H1 (cell line): Measurements from ENCODE around the gene SNAP47. TPM values are rescaled to one million over a fixed set of nuclear protein-coding genes. Genes with fewer than 3 reads are reported as not detected.

ENCODE experiments used
- ASH2L ChIP-seq: fragments of 200-600, 300-600 bp; sonication (generic); IDR thresholded peaks from one replicate; pipeline ENCODE4 v1.7.1; 2017; ENCODE audit warnings: low read length
- HDAC6 ChIP-seq: IDR thresholded peaks from one replicate; pipeline ENCODE4 v1.7.1; 2012; ENCODE audit warnings: low read depth, mild to moderate bottlenecking, inconsistent platforms, low read length, moderate library complexity
- SIRT6 ChIP-seq: IDR thresholded peaks from one replicate; pipeline ENCODE4 v1.7.1; 2012; ENCODE audit warnings: low read length, inconsistent platforms
- TBP ChIP-seq: IDR thresholded peaks from 2 replicates; pipeline ENCODE4 v1.6.1; 2011; ENCODE audit warnings: low read depth, low read length, improper control_type of control experiment
- TCF12 ChIP-seq: IDR thresholded peaks from 2 replicates; pipeline ENCODE4 v1.6.1; 2011; ENCODE audit warnings: low read depth, mild to moderate bottlenecking, low read length
- polyA plus RNA-seq, 7 experiments: library from polyadenylated mRNA; depleted of rRNA in 3 of 7; stranded (reverse) in 5 of 7; unstranded in 2 of 7; fragments of >200 nt in 5 of 7; fragments of 200-250 nt in 2 of 7; gene quantifications; 1 replicate in 5 of 7; 2 replicates in 1 of 7; 4 replicates in 1 of 7; pipeline versions ENCODE4 v1.2.1 to v1.2.3, GENCODE V29; 2011 to 2013; ENCODE audit warnings: missing spikeins in 2 of 7, mixed read lengths in 2 of 7
- total RNA-seq: library from RNA; stranded (reverse); fragmentation: NEBNext Ultra II Directional; extraction: Animal tissue kit (Norgen Biotek cat#: 25700); gene quantifications from 2 replicates; pipeline ENCODE4 v1.2.1, GENCODE V29; 2021
- TF ChIP-seq, protein P1 (sequence below): fragments of 300-600 bp; sonication (generic); IDR thresholded peaks from 2 replicates; pipeline ENCODE4 v1.7.1; 2012; ENCODE audit warnings: low read length, moderate library complexity, mild to moderate bottlenecking, inconsistent platforms; ENCODE audit not compliant: insufficient replicate concordance
- TF ChIP-seq, protein P2 (sequence below), 3 experiments: IDR thresholded peaks; 1 replicate in 2 of 3; 2 replicates in 1 of 3; pipeline versions ENCODE4 v1.5.1 to v1.6.1; 2011; ENCODE audit warnings: low read length in 3 of 3, mild to moderate bottlenecking in 3 of 3, inconsistent platforms in 2 of 3, low read depth in 1 of 3, moderate library complexity in 1 of 3; ENCODE audit not compliant: insufficient read depth in 1 of 3; ENCODE audit errors: control extremely low read depth in 1 of 3
- TF ChIP-seq, protein P3 (sequence below): IDR thresholded peaks from 2 replicates; pipeline ENCODE4 v1.6.1; 2011; ENCODE audit warnings: low read length, improper control_type of control experiment

Gene SNAP47
- total and polyA plus RNA-seq, 2 of the 8 experiments (the other 6 are each of a cell fraction or from before 2014, with no cell fraction given), result 37.6 to 42.2 TPM

DNA sequence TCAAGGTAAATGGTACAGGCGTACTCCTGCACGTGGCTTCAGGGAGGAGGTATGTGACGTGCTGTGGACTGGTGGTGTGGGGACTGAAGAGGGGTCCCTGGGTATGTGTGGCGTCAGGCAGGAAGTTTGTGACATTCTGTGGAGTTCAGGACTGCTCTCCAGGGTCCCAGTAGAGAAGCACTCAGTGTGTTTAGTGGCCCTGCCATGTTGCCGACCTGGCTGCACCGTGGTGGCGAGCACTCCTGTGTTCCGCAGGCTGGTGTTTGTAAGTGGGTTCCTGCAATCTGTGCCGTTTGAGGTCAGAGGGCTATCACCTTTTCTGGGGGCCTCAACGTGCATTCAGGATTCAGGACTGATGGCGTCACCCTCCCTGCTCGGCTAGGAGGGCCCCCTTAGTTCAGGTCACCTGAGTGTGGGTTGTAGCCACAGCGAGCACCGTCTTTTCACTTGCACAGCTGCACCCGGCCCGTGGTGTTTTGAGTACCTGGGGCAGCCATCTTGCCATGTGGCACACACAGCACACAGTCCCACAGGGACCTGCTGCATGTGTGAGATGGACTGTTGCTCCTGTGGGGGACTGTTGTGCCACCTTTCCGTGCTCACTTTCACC lies 26.5 kb downstream of the SNAP47 start (continued):
- TF ChIP-seq, protein P1, sequence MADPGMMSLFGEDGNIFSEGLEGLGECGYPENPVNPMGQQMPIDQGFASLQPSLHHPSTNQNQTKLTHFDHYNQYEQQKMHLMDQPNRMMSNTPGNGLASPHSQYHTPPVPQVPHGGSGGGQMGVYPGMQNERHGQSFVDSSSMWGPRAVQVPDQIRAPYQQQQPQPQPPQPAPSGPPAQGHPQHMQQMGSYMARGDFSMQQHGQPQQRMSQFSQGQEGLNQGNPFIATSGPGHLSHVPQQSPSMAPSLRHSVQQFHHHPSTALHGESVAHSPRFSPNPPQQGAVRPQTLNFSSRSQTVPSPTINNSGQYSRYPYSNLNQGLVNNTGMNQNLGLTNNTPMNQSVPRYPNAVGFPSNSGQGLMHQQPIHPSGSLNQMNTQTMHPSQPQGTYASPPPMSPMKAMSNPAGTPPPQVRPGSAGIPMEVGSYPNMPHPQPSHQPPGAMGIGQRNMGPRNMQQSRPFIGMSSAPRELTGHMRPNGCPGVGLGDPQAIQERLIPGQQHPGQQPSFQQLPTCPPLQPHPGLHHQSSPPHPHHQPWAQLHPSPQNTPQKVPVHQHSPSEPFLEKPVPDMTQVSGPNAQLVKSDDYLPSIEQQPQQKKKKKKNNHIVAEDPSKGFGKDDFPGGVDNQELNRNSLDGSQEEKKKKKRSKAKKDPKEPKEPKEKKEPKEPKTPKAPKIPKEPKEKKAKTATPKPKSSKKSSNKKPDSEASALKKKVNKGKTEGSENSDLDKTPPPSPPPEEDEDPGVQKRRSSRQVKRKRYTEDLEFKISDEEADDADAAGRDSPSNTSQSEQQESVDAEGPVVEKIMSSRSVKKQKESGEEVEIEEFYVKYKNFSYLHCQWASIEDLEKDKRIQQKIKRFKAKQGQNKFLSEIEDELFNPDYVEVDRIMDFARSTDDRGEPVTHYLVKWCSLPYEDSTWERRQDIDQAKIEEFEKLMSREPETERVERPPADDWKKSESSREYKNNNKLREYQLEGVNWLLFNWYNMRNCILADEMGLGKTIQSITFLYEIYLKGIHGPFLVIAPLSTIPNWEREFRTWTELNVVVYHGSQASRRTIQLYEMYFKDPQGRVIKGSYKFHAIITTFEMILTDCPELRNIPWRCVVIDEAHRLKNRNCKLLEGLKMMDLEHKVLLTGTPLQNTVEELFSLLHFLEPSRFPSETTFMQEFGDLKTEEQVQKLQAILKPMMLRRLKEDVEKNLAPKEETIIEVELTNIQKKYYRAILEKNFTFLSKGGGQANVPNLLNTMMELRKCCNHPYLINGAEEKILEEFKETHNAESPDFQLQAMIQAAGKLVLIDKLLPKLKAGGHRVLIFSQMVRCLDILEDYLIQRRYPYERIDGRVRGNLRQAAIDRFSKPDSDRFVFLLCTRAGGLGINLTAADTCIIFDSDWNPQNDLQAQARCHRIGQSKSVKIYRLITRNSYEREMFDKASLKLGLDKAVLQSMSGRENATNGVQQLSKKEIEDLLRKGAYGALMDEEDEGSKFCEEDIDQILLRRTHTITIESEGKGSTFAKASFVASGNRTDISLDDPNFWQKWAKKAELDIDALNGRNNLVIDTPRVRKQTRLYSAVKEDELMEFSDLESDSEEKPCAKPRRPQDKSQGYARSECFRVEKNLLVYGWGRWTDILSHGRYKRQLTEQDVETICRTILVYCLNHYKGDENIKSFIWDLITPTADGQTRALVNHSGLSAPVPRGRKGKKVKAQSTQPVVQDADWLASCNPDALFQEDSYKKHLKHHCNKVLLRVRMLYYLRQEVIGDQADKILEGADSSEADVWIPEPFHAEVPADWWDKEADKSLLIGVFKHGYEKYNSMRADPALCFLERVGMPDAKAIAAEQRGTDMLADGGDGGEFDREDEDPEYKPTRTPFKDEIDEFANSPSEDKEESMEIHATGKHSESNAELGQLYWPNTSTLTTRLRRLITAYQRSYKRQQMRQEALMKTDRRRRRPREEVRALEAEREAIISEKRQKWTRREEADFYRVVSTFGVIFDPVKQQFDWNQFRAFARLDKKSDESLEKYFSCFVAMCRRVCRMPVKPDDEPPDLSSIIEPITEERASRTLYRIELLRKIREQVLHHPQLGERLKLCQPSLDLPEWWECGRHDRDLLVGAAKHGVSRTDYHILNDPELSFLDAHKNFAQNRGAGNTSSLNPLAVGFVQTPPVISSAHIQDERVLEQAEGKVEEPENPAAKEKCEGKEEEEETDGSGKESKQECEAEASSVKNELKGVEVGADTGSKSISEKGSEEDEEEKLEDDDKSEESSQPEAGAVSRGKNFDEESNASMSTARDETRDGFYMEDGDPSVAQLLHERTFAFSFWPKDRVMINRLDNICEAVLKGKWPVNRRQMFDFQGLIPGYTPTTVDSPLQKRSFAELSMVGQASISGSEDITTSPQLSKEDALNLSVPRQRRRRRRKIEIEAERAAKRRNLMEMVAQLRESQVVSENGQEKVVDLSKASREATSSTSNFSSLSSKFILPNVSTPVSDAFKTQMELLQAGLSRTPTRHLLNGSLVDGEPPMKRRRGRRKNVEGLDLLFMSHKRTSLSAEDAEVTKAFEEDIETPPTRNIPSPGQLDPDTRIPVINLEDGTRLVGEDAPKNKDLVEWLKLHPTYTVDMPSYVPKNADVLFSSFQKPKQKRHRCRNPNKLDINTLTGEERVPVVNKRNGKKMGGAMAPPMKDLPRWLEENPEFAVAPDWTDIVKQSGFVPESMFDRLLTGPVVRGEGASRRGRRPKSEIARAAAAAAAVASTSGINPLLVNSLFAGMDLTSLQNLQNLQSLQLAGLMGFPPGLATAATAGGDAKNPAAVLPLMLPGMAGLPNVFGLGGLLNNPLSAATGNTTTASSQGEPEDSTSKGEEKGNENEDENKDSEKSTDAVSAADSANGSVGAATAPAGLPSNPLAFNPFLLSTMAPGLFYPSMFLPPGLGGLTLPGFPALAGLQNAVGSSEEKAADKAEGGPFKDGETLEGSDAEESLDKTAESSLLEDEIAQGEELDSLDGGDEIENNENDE, result no peak
- TF ChIP-seq SIRT6 (no peak), TBP (no peak), HDAC6 (no peak), ASH2L (no peak), TCF12 (no peak)
- TF ChIP-seq, protein P2, sequence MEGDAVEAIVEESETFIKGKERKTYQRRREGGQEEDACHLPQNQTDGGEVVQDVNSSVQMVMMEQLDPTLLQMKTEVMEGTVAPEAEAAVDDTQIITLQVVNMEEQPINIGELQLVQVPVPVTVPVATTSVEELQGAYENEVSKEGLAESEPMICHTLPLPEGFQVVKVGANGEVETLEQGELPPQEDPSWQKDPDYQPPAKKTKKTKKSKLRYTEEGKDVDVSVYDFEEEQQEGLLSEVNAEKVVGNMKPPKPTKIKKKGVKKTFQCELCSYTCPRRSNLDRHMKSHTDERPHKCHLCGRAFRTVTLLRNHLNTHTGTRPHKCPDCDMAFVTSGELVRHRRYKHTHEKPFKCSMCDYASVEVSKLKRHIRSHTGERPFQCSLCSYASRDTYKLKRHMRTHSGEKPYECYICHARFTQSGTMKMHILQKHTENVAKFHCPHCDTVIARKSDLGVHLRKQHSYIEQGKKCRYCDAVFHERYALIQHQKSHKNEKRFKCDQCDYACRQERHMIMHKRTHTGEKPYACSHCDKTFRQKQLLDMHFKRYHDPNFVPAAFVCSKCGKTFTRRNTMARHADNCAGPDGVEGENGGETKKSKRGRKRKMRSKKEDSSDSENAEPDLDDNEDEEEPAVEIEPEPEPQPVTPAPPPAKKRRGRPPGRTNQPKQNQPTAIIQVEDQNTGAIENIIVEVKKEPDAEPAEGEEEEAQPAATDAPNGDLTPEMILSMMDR (IDR thresholded peaks at IDR 0.05; ENCODE audit: control extremely low read depth in 1 of 3, insufficient read depth in 1 of 3, low read depth in 1 of 3, low read length in 3 of 3), result no peak
- TF ChIP-seq, protein P3, sequence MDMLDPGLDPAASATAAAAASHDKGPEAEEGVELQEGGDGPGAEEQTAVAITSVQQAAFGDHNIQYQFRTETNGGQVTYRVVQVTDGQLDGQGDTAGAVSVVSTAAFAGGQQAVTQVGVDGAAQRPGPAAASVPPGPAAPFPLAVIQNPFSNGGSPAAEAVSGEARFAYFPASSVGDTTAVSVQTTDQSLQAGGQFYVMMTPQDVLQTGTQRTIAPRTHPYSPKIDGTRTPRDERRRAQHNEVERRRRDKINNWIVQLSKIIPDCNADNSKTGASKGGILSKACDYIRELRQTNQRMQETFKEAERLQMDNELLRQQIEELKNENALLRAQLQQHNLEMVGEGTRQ, result no peak
